Suppressor macrophage treated with lipopolysaccharide for 4 hours (primary cell): ENCODE results near the gene TAOK3.

Source experiments
- DNase-seq: peaks from one replicate; pipeline ENCODE4 v3.0.0-alpha.2; 2020

Gene TAOK3

GRCh38 chr12:118334939-118335567, 37.7 kb downstream of the TAOK3 start:
- no peak for DNase-seq

GRCh38 chr12:118334241-118334640, 38.5 kb downstream of the TAOK3 start:
- no peak for DNase-seq

- peak; percentile 84 for DNase-seq
Observed at GRCh38 chr12:118332511-118332910, 40.2 kb downstream of the TAOK3 start.

- peak; percentile 82 for DNase-seq
Observed at GRCh38 chr12:118330421-118331018, 42.2 kb downstream of the TAOK3 start.

GRCh38 chr12:118328486-118329330, 44.0 kb downstream of the TAOK3 start:
- no peak for DNase-seq

- DNase-seq, result no peak
Observed at GRCh38 chr12:118327391-118327790, 45.3 kb downstream of the TAOK3 start.

GRCh38 chr12:118326991-118327390, 45.7 kb downstream of the TAOK3 start:
- no peak for DNase-seq

- peak; percentile 42 for DNase-seq
Observed at GRCh38 chr12:118325081-118325480, 47.6 kb downstream of the TAOK3 start.

- no peak for DNase-seq
Observed at GRCh38 chr12:118319627-118320026, 53.1 kb downstream of the TAOK3 start.

- peak; percentile 32 for DNase-seq
Observed at GRCh38 chr12:118318744-118319143, 54.0 kb downstream of the TAOK3 start.

GRCh38 chr12:118317729-118318128, 55.0 kb downstream of the TAOK3 start:
- no peak for DNase-seq

GRCh38 chr12:118315821-118316220, 56.9 kb downstream of the TAOK3 start:
- DNase-seq, result no peak

GRCh38 chr12:118312578-118312977, 60.1 kb downstream of the TAOK3 start:
- peak; percentile 27 for DNase-seq

- no peak for DNase-seq
Observed at GRCh38 chr12:118311666-118312065, 61.0 kb downstream of the TAOK3 start.

- DNase-seq, result no peak
Observed at GRCh38 chr12:118310320-118310719, 62.4 kb downstream of the TAOK3 start.

- DNase-seq, result peak; percentile 84
Observed at GRCh38 chr12:118308006-118308405, 64.7 kb downstream of the TAOK3 start.

- DNase-seq, result peak; percentile 93
Observed at GRCh38 chr12:118307069-118307954, 65.4 kb downstream of the TAOK3 start.

GRCh38 chr12:118304093-118304492, 68.6 kb downstream of the TAOK3 start:
- DNase-seq, result no peak

GRCh38 chr12:118302053-118302452, 70.7 kb downstream of the TAOK3 start:
- DNase-seq, result no peak

GRCh38 chr12:118299791-118300460, 72.8 kb downstream of the TAOK3 start:
- DNase-seq, result no peak

- no peak for DNase-seq
Observed at GRCh38 chr12:118297284-118297683, 75.4 kb downstream of the TAOK3 start.

- DNase-seq, result no peak
Observed at GRCh38 chr12:118292836-118293235, 79.9 kb downstream of the TAOK3 start.
